ENCODE results near the gene TNFRSF9.

TNFRSF9 gene

DNA sequence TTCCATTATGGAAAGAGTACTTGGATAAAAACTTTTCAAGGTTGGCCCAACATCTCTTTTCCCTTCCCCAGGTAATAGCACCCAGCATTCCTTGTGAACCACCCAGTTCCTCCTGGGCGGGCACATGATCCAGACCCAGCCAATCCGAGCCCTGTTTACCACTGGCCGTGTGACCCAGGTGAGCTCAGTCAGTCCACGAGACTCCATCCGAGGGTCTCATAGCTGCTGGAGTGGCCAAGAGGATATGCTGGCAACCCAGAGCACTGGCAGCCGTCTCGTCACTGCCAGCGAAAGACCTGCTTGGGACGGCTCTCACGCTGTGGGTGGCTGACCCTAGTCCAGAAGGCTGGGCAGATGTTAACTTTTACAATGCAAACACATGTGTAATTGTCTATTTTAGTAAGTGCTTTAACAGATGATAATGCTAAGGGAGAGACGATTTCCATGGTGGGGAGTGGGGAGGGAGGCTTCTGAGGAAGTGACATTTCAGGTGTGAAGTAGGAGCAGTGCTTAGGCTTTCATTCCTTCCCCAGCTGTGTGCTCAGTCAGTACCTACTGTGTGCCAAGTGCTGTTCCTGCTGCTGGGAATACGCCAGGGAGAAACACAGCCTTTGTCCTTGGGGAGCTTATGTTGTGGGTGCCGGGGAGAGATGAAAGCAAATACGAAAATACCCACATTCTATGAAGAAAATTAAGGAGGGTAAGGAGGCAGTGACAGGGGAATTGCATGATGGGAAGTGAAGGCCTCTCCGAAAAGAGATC lies 45.4 kb upstream of the TNFRSF9 start:
- peaks cover 3% of the 10 kb centered on the region for H3K4me1 ChIP-seq (ENCODE audit: control insufficient read depth, insufficient read depth, low read depth, low read length)
- H2AFZ ChIP-seq (ENCODE audit: low read depth, low read length) = no peak overlapping the region
- H2BK120ac ChIP-seq (ENCODE audit: low read depth, low read length) = no peak overlapping the region
- no peak overlapping the region for H3K23ac ChIP-seq (ENCODE audit: low read length in 2 of 2)
- 96% methylated on average over 15 of the region's 15 CpGs for WGBS
- peaks cover 54 to 55% of the 10 kb centered on the region in 2 experiments for H3K36me3 ChIP-seq (ENCODE audit: control insufficient read depth in 1 of 2, insufficient read depth in 2 of 2, low read depth in 1 of 2, low read length in 2 of 2)
- no peak overlapping the region for H3K14ac ChIP-seq (ENCODE audit: low read length in 2 of 2)
- peaks cover 18% of the 10 kb centered on the region for H3K79me1 ChIP-seq (replicated peaks; ENCODE audit: low read length, poor library complexity, severe bottlenecking)
- H3K4me3 ChIP-seq (ENCODE audit: insufficient read depth in 1 of 2, low read depth in 1 of 2, low read length in 2 of 2) = no peak overlapping the region
- H3K4ac ChIP-seq (ENCODE audit: low read depth in 1 of 2, low read length in 2 of 2) = no peak overlapping the region
- H3K18ac ChIP-seq (ENCODE audit: low read depth in 1 of 2, low read length in 2 of 2) = peak overlapping the region in 1 of 2 experiments; percentile 16
- no peak overlapping the region for H2BK15ac ChIP-seq (ENCODE audit: low read depth, poor library complexity, severe bottlenecking)
- H4K8ac ChIP-seq (ENCODE audit: low read length) = no peak overlapping the region
- H3K9me3 ChIP-seq (ENCODE audit: control insufficient read depth, low read length) = no peaks in the 10 kb centered on the region
- H4K91ac ChIP-seq (ENCODE audit: low read length) = peak overlapping the region; percentile 6
- no peaks in the 10 kb centered on the region for H3K27me3 ChIP-seq (ENCODE audit: control insufficient read depth in 1 of 2, insufficient read depth in 1 of 2, low read length in 2 of 2)
- no peak for DNase-seq
- no peak overlapping the region for H2AK5ac ChIP-seq (ENCODE audit: low read length, severe bottlenecking)
- no peak overlapping the region for H3K4me2 ChIP-seq (ENCODE audit: low read length, poor library complexity, severe bottlenecking)
- no peak overlapping the region for H2BK5ac ChIP-seq (ENCODE audit: low read depth, low read length, poor library complexity, severe bottlenecking)
- no peak overlapping the region for H2BK12ac ChIP-seq (ENCODE audit: low read length in 2 of 2)
- no peak overlapping the region for H3K9ac ChIP-seq (ENCODE audit: low read length)
- no peak overlapping the region for H3K27ac ChIP-seq (ENCODE audit: low read length, poor library complexity, severe bottlenecking)

DNA sequence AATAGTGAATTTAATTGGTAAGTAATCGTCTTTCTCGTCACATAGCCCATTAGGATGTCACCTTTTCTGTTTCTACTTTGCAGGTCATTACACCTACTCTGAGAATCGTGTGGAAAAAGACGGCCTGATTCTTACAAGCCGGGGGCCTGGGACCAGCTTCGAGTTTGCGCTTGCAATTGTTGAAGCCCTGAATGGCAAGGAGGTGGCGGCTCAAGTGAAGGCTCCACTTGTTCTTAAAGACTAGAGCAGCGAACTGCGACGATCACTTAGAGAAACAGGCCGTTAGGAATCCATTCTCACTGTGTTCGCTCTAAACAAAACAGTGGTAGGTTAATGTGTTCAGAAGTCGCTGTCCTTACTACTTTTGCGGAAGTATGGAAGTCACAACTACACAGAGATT lies 44.2 kb upstream of the TNFRSF9 start:
- no peak overlapping the region for H4K91ac ChIP-seq (ENCODE audit: low read length)
- no peak overlapping the region for H3K4ac ChIP-seq (ENCODE audit: low read depth in 1 of 2, low read length in 2 of 2)
- H3K79me1 ChIP-seq (replicated peaks; ENCODE audit: low read length, poor library complexity, severe bottlenecking) = peaks cover 20% of the 10 kb centered on the region
- H2BK12ac ChIP-seq (ENCODE audit: low read length in 2 of 2) = no peak overlapping the region
- H3K18ac ChIP-seq (ENCODE audit: low read depth in 1 of 2, low read length in 2 of 2) = no peak overlapping the region
- H2AFZ ChIP-seq (ENCODE audit: low read depth, low read length) = no peak overlapping the region
- no peak overlapping the region for H3K23ac ChIP-seq (ENCODE audit: low read length in 2 of 2)
- peaks cover 57 to 64% of the 10 kb centered on the region in 2 experiments for H3K36me3 ChIP-seq (ENCODE audit: control insufficient read depth in 1 of 2, insufficient read depth in 2 of 2, low read depth in 1 of 2, low read length in 2 of 2)
- no peak overlapping the region for H2BK15ac ChIP-seq (ENCODE audit: low read depth, poor library complexity, severe bottlenecking)
- H2AK5ac ChIP-seq (ENCODE audit: low read length, severe bottlenecking) = no peak overlapping the region
- WGBS = 95% methylated on average over 15 of the region's 15 CpGs
- DNase-seq = no peak
- H4K8ac ChIP-seq (ENCODE audit: low read length) = no peak overlapping the region
- no peak overlapping the region for H3K27ac ChIP-seq (ENCODE audit: low read length, poor library complexity, severe bottlenecking)
- no peak overlapping the region for H3K4me3 ChIP-seq (ENCODE audit: insufficient read depth in 1 of 2, low read depth in 1 of 2, low read length in 2 of 2)
- no peak overlapping the region for H3K4me2 ChIP-seq (ENCODE audit: low read length, poor library complexity, severe bottlenecking)
- no peaks in the 10 kb centered on the region for H3K9me3 ChIP-seq (ENCODE audit: control insufficient read depth, low read length)
- no peak overlapping the region for H3K9ac ChIP-seq (ENCODE audit: low read length)
- H3K27me3 ChIP-seq (ENCODE audit: control insufficient read depth in 1 of 2, insufficient read depth in 1 of 2, low read length in 2 of 2) = no peaks in the 10 kb centered on the region
- H3K14ac ChIP-seq (ENCODE audit: low read length in 2 of 2) = no peak overlapping the region
- H3K4me1 ChIP-seq (ENCODE audit: control insufficient read depth, insufficient read depth, low read depth, low read length) = peaks cover 1% of the 10 kb centered on the region
- H2BK120ac ChIP-seq (ENCODE audit: low read depth, low read length) = no peak overlapping the region
- no peak overlapping the region for H2BK5ac ChIP-seq (ENCODE audit: low read depth, low read length, poor library complexity, severe bottlenecking)

DNA sequence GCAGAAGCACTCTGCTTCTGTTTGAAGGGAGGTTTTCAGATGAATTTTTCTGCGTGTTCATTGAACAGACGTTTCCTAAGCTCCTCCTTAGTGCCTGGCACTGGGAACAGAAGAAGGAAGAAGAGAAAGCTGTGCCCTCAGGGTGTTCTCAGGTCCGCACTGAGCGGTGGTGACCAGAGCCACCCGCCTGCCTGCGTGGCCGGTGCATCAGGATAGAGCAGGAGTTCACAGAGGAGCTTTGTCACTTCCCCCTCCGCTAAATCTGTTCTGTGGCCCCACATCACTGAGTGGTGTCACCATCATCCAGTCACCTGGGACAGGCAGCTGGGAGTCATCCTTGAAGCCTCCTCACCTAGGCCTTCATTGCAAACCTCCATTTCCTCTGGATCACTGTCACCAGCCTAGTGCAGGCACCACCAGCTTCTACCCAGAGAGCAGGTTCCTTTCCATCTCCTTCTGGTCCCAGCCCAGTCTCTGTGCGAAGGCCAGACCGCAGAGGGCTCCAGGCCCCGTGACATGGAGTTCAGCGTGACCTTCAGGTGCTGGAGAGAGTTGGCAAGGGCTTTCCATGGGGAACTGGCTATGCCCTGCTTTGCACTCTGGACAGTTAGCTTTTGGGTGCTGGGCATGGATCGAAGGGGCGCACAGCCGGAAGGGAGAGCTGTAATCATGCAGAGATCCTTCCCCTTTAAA lies 42.6 kb upstream of the TNFRSF9 start:
- Histone ChIP-seq H3K4me1 (ENCODE audit: control insufficient read depth, insufficient read depth, low read depth, low read length) (peaks cover 1% of the 10 kb centered on the region), H3K4ac (ENCODE audit: low read depth in 1 of 2, low read length in 2 of 2) (no peak overlapping the region), H3K9ac (ENCODE audit: low read length) (peak overlapping the region; percentile 78), H2AK5ac (ENCODE audit: low read length, severe bottlenecking) (no peak overlapping the region), H2BK120ac (ENCODE audit: low read depth, low read length) (no peak overlapping the region), H3K36me3 (ENCODE audit: control insufficient read depth in 1 of 2, insufficient read depth in 2 of 2, low read depth in 1 of 2, low read length in 2 of 2) (peaks cover 69 to 80% of the 10 kb centered on the region in 2 experiments), H2BK12ac (ENCODE audit: low read length in 2 of 2) (no peak overlapping the region), H3K4me3 (ENCODE audit: insufficient read depth in 1 of 2, low read depth in 1 of 2, low read length in 2 of 2) (no peak overlapping the region), H2BK5ac (ENCODE audit: low read depth, low read length, poor library complexity, severe bottlenecking) (no peak overlapping the region), H3K23ac (ENCODE audit: low read length in 2 of 2) (no peak overlapping the region), H3K27me3 (ENCODE audit: control insufficient read depth in 1 of 2, insufficient read depth in 1 of 2, low read length in 2 of 2) (no peaks in the 10 kb centered on the region), H3K4me2 (ENCODE audit: low read length, poor library complexity, severe bottlenecking) (no peak overlapping the region), H3K18ac (ENCODE audit: low read depth in 1 of 2, low read length in 2 of 2) (no peak overlapping the region), H4K8ac (ENCODE audit: low read length) (no peak overlapping the region), H3K27ac (ENCODE audit: low read length, poor library complexity, severe bottlenecking) (no peak overlapping the region), H2AFZ (ENCODE audit: low read depth, low read length) (no peak overlapping the region), H3K9me3 (ENCODE audit: control insufficient read depth, low read length) (no peaks in the 10 kb centered on the region), H3K79me1 (replicated peaks; ENCODE audit: low read length, poor library complexity, severe bottlenecking) (peaks cover 26% of the 10 kb centered on the region), H2BK15ac (ENCODE audit: low read depth, poor library complexity, severe bottlenecking) (no peak overlapping the region), H3K14ac (ENCODE audit: low read length in 2 of 2) (peak overlapping the region in 1 of 2 experiments; percentile 30), H4K91ac (ENCODE audit: low read length) (no peak overlapping the region)
- no peak for DNase-seq
- 98% methylated on average over 15 of the region's 15 CpGs for whole genome bisulfite sequencing

DNA sequence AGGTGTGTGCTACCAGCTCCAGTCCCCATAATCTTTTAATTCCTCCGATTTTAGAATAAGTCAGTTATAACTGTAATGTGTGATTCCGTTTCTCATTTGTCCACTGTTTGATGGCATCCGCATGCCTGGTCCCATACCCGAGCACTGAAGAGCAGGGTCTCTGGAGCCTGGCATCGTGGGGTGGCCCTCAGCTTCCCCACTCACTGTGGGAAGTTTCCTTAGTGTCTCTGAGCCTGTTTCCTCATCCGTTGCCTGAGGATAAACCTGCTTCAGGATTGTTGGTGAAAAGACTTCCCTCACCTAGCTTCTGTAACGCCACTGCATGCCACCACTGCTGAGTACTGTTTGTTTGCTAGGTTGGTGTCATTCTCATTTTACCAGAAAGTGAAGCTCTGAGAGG lies 40.3 kb upstream of the TNFRSF9 start:
- Histone ChIP-seq H3K4me2 (ENCODE audit: low read length, poor library complexity, severe bottlenecking) (no peak overlapping the region), H2BK12ac (ENCODE audit: low read length in 2 of 2) (no peak overlapping the region), H3K23ac (ENCODE audit: low read length in 2 of 2) (no peak overlapping the region), H3K4me3 (ENCODE audit: insufficient read depth in 1 of 2, low read depth in 1 of 2, low read length in 2 of 2) (no peak overlapping the region), H3K18ac (ENCODE audit: low read depth in 1 of 2, low read length in 2 of 2) (no peak overlapping the region), H3K27me3 (ENCODE audit: control insufficient read depth in 1 of 2, insufficient read depth in 1 of 2, low read length in 2 of 2) (no peaks in the 10 kb centered on the region), H4K91ac (ENCODE audit: low read length) (no peak overlapping the region), H2AK5ac (ENCODE audit: low read length, severe bottlenecking) (no peak overlapping the region), H2BK120ac (ENCODE audit: low read depth, low read length) (no peak overlapping the region), H3K36me3 (ENCODE audit: control insufficient read depth in 1 of 2, insufficient read depth in 2 of 2, low read depth in 1 of 2, low read length in 2 of 2) (peaks cover 60 to 82% of the 10 kb centered on the region in 2 experiments), H3K14ac (ENCODE audit: low read length in 2 of 2) (no peak overlapping the region), H3K79me1 (replicated peaks; ENCODE audit: low read length, poor library complexity, severe bottlenecking) (peaks cover 27% of the 10 kb centered on the region), H3K9ac (ENCODE audit: low read length) (no peak overlapping the region), H2BK5ac (ENCODE audit: low read depth, low read length, poor library complexity, severe bottlenecking) (no peak overlapping the region), H2AFZ (ENCODE audit: low read depth, low read length) (no peak overlapping the region), H3K27ac (ENCODE audit: low read length, poor library complexity, severe bottlenecking) (no peak overlapping the region), H3K4ac (ENCODE audit: low read depth in 1 of 2, low read length in 2 of 2) (no peak overlapping the region), H2BK15ac (ENCODE audit: low read depth, poor library complexity, severe bottlenecking) (no peak overlapping the region), H3K9me3 (ENCODE audit: control insufficient read depth, low read length) (no peaks in the 10 kb centered on the region), H4K8ac (ENCODE audit: low read length) (no peak overlapping the region), H3K4me1 (ENCODE audit: control insufficient read depth, insufficient read depth, low read depth, low read length) (peaks cover 1% of the 10 kb centered on the region)
- WGBS = 98% methylated on average over 6 of the region's 7 CpGs
- DNase-seq = no peak
